HG03442 (cell line): ENCODE measurements around the gene ARL6IP4.
"Not testable (repeated sequence)": the region's sequence is repeated elsewhere in the genome, so short reads cannot be mapped to it uniquely, and the experiment has no call there.

Experiments
- ATAC-seq: cut with Tn5 transposase; IDR thresholded peaks from one replicate; pipeline ENCODE4 v1.9.1; 2021; ENCODE audit warnings: mild to moderate bottlenecking, moderate library complexity; ENCODE audit not compliant: unreplicated experiment

The ARL6IP4 gene

GRCh38 chr12:123005081-123005626 is 24.7 kb downstream of the ARL6IP4 start:
- no peak for ATAC-seq

GRCh38 chr12:123006977-123007376 is 26.5 kb downstream of the ARL6IP4 start:
- ATAC-seq, result no peak

- ATAC-seq, result no peak
Observed at GRCh38 chr12:123010110-123010509, 29.6 kb downstream of the ARL6IP4 start.

- ATAC-seq, result no peak
Observed at GRCh38 chr12:123010681-123011080, 30.2 kb downstream of the ARL6IP4 start.

GRCh38 chr12:123011701-123012100 is 31.2 kb downstream of the ARL6IP4 start:
- ATAC-seq, result no peak

- no peak for ATAC-seq
Observed at GRCh38 chr12:123013185-123014095, 33.0 kb downstream of the ARL6IP4 start.

- ATAC-seq, result not testable (repeated sequence)
Observed at GRCh38 chr12:123014473-123014872, 34.0 kb downstream of the ARL6IP4 start.

- ATAC-seq, result no peak
Observed at GRCh38 chr12:123017753-123018152, 37.3 kb downstream of the ARL6IP4 start.

GRCh38 chr12:123019841-123020138 is 39.3 kb downstream of the ARL6IP4 start:
- ATAC-seq, result no peak

- ATAC-seq, result no peak
Observed at GRCh38 chr12:123021688-123022604, 41.5 kb downstream of the ARL6IP4 start.

- ATAC-seq, result no peak
Observed at GRCh38 chr12:123022846-123023245, 42.4 kb downstream of the ARL6IP4 start.

- ATAC-seq, result no peak
Observed at GRCh38 chr12:123024819-123025391, 44.4 kb downstream of the ARL6IP4 start.

GRCh38 chr12:123026094-123026853 is 45.8 kb downstream of the ARL6IP4 start:
- no peak for ATAC-seq

- ATAC-seq, result no peak
Observed at GRCh38 chr12:123027726-123028445, 47.4 kb downstream of the ARL6IP4 start.

- ATAC-seq, result no peak
Observed at GRCh38 chr12:123028475-123028874, 48.0 kb downstream of the ARL6IP4 start.

GRCh38 chr12:123029550-123029949 is 49.1 kb downstream of the ARL6IP4 start:
- no peak for ATAC-seq

- no peak for ATAC-seq
Observed at GRCh38 chr12:123030686-123031085, 50.2 kb downstream of the ARL6IP4 start.

GRCh38 chr12:123031171-123031845 is 50.8 kb downstream of the ARL6IP4 start:
- no peak for ATAC-seq
